Activated CD4-positive, alpha-beta memory T cell treated with anti-CD3 and anti-CD28 coated beads for 36 hours (primary cell): ENCODE data around the gene SLX4IP. TPM values are rescaled to one million over a fixed set of nuclear protein-coding genes. Genes with fewer than 3 reads are reported as not detected.
A peak's percentile ranks its signal among the peaks of the same experiment; 100 is the strongest.

Source experiments
- CTCF ChIA-PET: fragments of 350-600 bp; sonication (Branson Sonifier 250); formaldehyde crosslinking; loops from one replicate; lab custom pipeline; 2021; ENCODE audit warnings: antibody characterized with exemption, inconsistent platforms; lab: Charles Lee
- POLR2A ChIA-PET: fragments of 350-600 bp; sonication (Branson Sonifier 250); formaldehyde crosslinking; loops from one replicate; lab custom pipeline; 2021; ENCODE audit warnings: antibody characterized with exemption; lab: Charles Lee
- DNase-seq: peaks from one replicate; pipeline ENCODE4 v3.0.0-alpha.2; 2020
- H3K27ac Mint-ChIP-seq: one replicate; pipeline ENCODE4 v1.8.0; 2021; ENCODE audit warnings: mixed read lengths
- H3K27me3 Mint-ChIP-seq: one replicate; pipeline ENCODE4 v1.8.0; 2021; ENCODE audit warnings: mixed read lengths
- H3K36me3 Mint-ChIP-seq: one replicate; pipeline ENCODE4 v1.8.0; 2021; ENCODE audit warnings: mixed read lengths
- H3K4me1 Mint-ChIP-seq: one replicate; pipeline ENCODE4 v1.8.0; 2021; ENCODE audit warnings: low read depth, mixed read lengths
- H3K4me3 Mint-ChIP-seq: one replicate; pipeline ENCODE4 v1.8.0; 2021; ENCODE audit warnings: mild to moderate bottlenecking, mixed read lengths
- H3K9me3 Mint-ChIP-seq: one replicate; pipeline ENCODE4 v1.8.0; 2021; ENCODE audit warnings: mixed read lengths
- intact Hi-C: fragments of 100-400 bp; cut with micrococcal nuclease; formaldehyde crosslinking; loops from one replicate; pipeline ENCODE4 v1.15.1; 2023
- total RNA-seq, 2 experiments: library from RNA; stranded (reverse); gene quantifications; one replicate each; pipeline ENCODE4 v1.2.3, GENCODE V29; 2021

The SLX4IP gene
- total RNA-seq, 2 experiments from 2014 or later, result 5.5 to 6.3 TPM

DNA sequence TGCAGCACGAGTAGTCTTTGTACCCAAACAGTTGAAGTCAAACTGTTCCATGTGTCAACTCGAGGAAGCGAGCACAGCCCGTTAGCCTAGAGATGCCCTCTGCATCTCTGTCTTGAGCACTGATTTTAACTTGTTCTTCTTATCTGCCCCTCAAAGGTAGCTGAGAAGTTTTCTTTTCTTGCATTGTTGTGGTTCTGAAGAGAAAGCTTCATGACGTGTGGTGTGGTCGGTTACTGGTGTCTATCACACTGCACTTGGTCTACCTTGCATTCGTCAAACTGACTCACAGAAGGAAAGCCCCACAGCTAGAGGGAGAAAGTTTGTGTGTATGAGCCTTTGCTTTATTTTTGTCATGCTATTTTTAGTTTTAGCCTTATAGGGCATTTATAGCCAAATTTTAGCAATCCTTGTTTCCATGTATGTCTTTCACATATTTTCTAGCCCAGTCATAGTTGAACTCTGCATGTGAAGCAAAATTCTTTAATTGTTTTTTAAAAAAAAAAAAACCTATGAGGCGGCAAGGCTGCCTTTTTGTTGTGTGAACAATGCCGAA is 123.6 kb downstream of the SLX4IP start:
- CTCF ChIA-PET, result interaction anchor here (1.2 kb wide), 1 partner anchor 112 kb away, joined by 4 read pairs; no protein-coding TSS in a partner anchor
- no peak overlapping the region for H3K4me3 Mint-ChIP-seq
- peak; percentile 63 for DNase-seq
- POLR2A ChIA-PET, result interaction anchor here (0.6 kb wide), 1 partner anchor 16 kb away, joined by 3 read pairs; no protein-coding TSS in a partner anchor
- peaks cover 3% of the 10 kb centered on the region for H3K9me3 Mint-ChIP-seq
- H3K36me3 Mint-ChIP-seq, result peaks cover 19% of the 10 kb centered on the region
- no peak overlapping the region for H3K27ac Mint-ChIP-seq
- intact Hi-C loops, result loop anchor here (1.0 to 10.0 kb wide), 4 partner anchors 41 to 716 kb away; partner anchors contain the start of gene JAG1
- H3K4me1 Mint-ChIP-seq, result peaks cover 9% of the 10 kb centered on the region
- no peaks in the 10 kb centered on the region for H3K27me3 Mint-ChIP-seq

- H3K4me1 Mint-ChIP-seq, result peaks cover 13% of the 10 kb centered on the region
- H3K4me3 Mint-ChIP-seq, result no peak overlapping the region
- no peak overlapping the region for H3K27ac Mint-ChIP-seq
- H3K36me3 Mint-ChIP-seq, result peaks cover 20% of the 10 kb centered on the region
- no peak for DNase-seq
- no peaks in the 10 kb centered on the region for H3K27me3 Mint-ChIP-seq
- peaks cover 3% of the 10 kb centered on the region for H3K9me3 Mint-ChIP-seq
- CTCF ChIA-PET, result no interaction called here
- intact Hi-C loops, result loop anchor here (2.0 to 10.0 kb wide), 2 partner anchors 114 to 716 kb away; partner anchors contain the start of gene JAG1
- POLR2A ChIA-PET, result no interaction called here
Measured at GRCh38 chr20:10559266-10559665, 124.2 kb downstream of the SLX4IP start.

- H3K36me3 Mint-ChIP-seq, result peaks cover 21% of the 10 kb centered on the region
Measured at GRCh38 chr20:10560686-10561085, 125.6 kb downstream of the SLX4IP start.

GRCh38 chr20:10561302-10561701 is 126.2 kb downstream of the SLX4IP start:
- no peak overlapping the region for H3K27ac Mint-ChIP-seq
- intact Hi-C loops, result no loop called here
- H3K27me3 Mint-ChIP-seq, result no peaks in the 10 kb centered on the region
- H3K4me1 Mint-ChIP-seq, result peaks cover 14% of the 10 kb centered on the region
- POLR2A ChIA-PET, result no interaction called here
- H3K36me3 Mint-ChIP-seq, result peaks cover 26% of the 10 kb centered on the region
- H3K9me3 Mint-ChIP-seq, result peaks cover 3% of the 10 kb centered on the region
- CTCF ChIA-PET, result no interaction called here
- H3K4me3 Mint-ChIP-seq, result no peak overlapping the region
- no peak for DNase-seq

More at GRCh38 chr20:10560686-10561085, 125.6 kb downstream of the SLX4IP start:
- no peak for DNase-seq
- Mint-ChIP-seq H3K4me1 (peaks cover 14% of the 10 kb centered on the region), H3K4me3 (no peak overlapping the region), H3K9me3 (peaks cover 3% of the 10 kb centered on the region), H3K27ac (no peak overlapping the region), H3K27me3 (no peaks in the 10 kb centered on the region)
- ChIA-PET POLR2A (no interaction called here), CTCF (no interaction called here)
- intact Hi-C loops, result no loop called here

GRCh38 chr20:10562899-10563298 is 127.8 kb downstream of the SLX4IP start:
- no peak for DNase-seq
- POLR2A ChIA-PET, result no interaction called here
- Mint-ChIP-seq H3K27ac (no peak overlapping the region), H3K9me3 (peaks cover 3% of the 10 kb centered on the region), H3K36me3 (peaks cover 27% of the 10 kb centered on the region), H3K4me3 (no peak overlapping the region), H3K4me1 (peaks cover 20% of the 10 kb centered on the region), H3K27me3 (no peaks in the 10 kb centered on the region)
- intact Hi-C loops, result no loop called here
- CTCF ChIA-PET, result no interaction called here

DNA sequence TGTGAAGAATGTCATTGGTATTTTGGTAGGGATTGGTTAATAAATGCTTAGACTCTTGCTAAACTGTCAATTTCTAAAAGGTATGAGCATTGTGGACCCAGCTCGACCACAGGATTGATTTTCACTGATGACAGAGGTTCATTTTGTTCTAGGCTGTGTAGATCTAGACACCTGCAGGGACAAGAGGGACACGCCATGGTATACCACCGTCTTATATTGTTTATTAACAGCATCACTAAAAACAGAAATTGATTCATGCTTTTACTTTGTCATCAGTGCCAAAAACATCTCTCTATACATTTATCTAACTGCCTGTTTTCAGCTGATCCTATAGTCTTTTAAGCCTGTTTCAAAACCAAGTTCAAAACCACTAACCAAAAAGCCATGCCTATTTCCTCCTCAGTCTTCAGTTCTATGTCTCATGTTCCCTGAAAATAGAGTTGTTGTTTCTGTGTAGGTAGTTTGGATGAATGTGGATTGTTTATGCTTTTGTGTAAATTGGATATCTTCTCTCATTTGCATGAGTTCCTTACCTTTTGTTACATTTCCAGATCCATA is 128.9 kb downstream of the SLX4IP start:
- Mint-ChIP-seq H3K4me1 (peaks cover 15% of the 10 kb centered on the region), H3K4me3 (no peak overlapping the region), H3K27ac (no peak overlapping the region), H3K36me3 (peaks cover 36% of the 10 kb centered on the region), H3K9me3 (peaks cover 3% of the 10 kb centered on the region), H3K27me3 (no peaks in the 10 kb centered on the region)
- no peak for DNase-seq
- intact Hi-C loops, result no loop called here
- POLR2A ChIA-PET, result no interaction called here
- CTCF ChIA-PET, result no interaction called here

DNA sequence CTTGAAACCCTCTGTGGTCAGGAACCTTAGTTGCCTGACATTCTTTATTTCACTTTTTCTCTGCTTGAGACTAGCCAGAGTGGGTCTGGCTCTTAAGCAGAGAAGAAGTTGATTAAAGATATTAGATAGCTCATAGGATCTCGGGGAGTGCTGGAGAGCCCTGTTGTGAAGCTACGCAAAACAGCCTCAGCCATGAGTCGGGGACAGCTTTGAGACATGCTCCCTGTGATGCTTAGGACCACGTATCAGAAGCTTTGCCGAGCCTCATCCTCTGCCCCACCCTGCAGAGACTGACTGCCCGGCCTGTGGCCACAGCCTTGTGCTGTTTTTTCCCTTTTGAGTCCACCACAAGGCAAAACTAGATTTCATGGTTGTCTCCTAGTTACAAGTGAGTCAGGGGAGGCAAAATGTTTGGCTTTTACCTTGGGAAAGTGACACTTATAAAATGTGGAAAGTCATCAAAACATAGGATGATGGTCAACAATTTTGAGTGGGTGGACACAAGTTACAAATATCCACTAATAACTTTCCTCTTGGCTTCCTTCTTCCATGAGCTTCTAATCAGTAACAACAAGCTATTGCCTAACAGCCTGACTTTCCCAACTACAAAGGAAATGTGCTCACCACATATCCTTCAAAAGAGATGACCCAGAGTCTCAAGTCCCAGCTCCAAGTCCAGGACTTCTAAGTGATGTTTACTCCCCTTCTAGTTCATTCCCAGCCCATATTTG is 130.3 kb downstream of the SLX4IP start:
- Mint-ChIP-seq H3K27me3 (no peaks in the 10 kb centered on the region), H3K9me3 (peaks cover 3% of the 10 kb centered on the region), H3K36me3 (peaks cover 39% of the 10 kb centered on the region), H3K4me1 (peaks cover 16% of the 10 kb centered on the region), H3K4me3 (no peak overlapping the region), H3K27ac (no peak overlapping the region)
- DNase-seq, result no peak
- POLR2A ChIA-PET, result interaction anchor here (0.6 kb wide), 1 partner anchor 18 kb away, joined by 3 read pairs; no protein-coding TSS in a partner anchor
- intact Hi-C loops, result no loop called here
- CTCF ChIA-PET, result interaction anchor here (0.5 to 1.4 kb wide), 4 partner anchors 13 to 676 kb away, joined by 3 to 4 read pairs (median 3); no protein-coding TSS in a partner anchor

- no peak overlapping the region for H3K27ac Mint-ChIP-seq
- ChIA-PET POLR2A (interaction anchor here (0.6 kb wide), 2 partner anchors 17 to 342 kb away, joined by 3 read pairs; no protein-coding TSS in a partner anchor), CTCF (interaction anchor here (0.6 to 1.4 kb wide), 3 partner anchors 14 to 675 kb away, joined by 3 read pairs; no protein-coding TSS in a partner anchor)
- H3K4me1 Mint-ChIP-seq, result peaks cover 18% of the 10 kb centered on the region
- H3K36me3 Mint-ChIP-seq, result peaks cover 39% of the 10 kb centered on the region
- H3K4me3 Mint-ChIP-seq, result no peak overlapping the region
- intact Hi-C loops, result no loop called here
- H3K9me3 Mint-ChIP-seq, result peaks cover 3% of the 10 kb centered on the region
- H3K27me3 Mint-ChIP-seq, result no peaks in the 10 kb centered on the region
- DNase-seq, result no peak
Measured at GRCh38 chr20:10565922-10566897, 131.1 kb downstream of the SLX4IP start.

- DNase-seq, result no peak
- ChIA-PET CTCF (no interaction called here), POLR2A (no interaction called here)
- H3K4me3 Mint-ChIP-seq, result no peak overlapping the region
- H3K4me1 Mint-ChIP-seq, result peaks cover 29% of the 10 kb centered on the region
- H3K9me3 Mint-ChIP-seq, result no peaks in the 10 kb centered on the region
- H3K27me3 Mint-ChIP-seq, result no peaks in the 10 kb centered on the region
- peaks cover 35% of the 10 kb centered on the region for H3K36me3 Mint-ChIP-seq
- H3K27ac Mint-ChIP-seq, result no peak overlapping the region
- intact Hi-C loops, result no loop called here
Measured at GRCh38 chr20:10568032-10568431, 132.9 kb downstream of the SLX4IP start.

DNA sequence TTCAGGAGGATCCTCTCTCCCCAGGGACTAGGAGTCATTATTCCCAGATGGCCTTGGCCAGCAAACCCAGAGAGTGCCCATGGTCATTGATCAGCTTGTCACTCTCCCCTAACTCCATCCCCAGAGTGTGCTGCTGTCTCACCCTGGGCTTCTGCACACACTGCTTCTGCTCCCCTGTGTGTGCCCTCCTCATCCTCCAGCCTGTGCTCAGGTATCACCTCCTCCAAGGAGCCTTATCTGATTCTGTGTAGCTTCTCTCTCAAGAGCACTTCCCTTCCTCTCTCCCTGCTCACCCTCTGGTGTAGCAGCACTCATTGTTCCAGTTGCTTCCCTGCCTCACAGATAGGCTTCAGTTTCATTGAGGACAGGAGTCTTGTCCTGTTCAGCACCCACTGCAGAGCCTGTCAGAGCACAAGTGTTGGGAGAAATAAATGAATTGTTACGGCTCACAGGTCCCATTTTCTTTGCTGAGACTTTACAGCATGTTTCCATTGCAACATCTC is 136.3 kb downstream of the SLX4IP start:
- Mint-ChIP-seq H3K9me3 (no peaks in the 10 kb centered on the region), H3K27me3 (no peaks in the 10 kb centered on the region), H3K27ac (no peak overlapping the region), H3K4me3 (no peak overlapping the region), H3K36me3 (peaks cover 30% of the 10 kb centered on the region), H3K4me1 (peaks cover 24% of the 10 kb centered on the region)
- CTCF ChIA-PET, result no interaction called here
- DNase-seq, result no peak
- POLR2A ChIA-PET, result no interaction called here
- intact Hi-C loops, result no loop called here

GRCh38 chr20:10572853-10573252 is 137.7 kb downstream of the SLX4IP start:
- DNase-seq, result no peak
- Mint-ChIP-seq H3K27ac (no peak overlapping the region), H3K4me3 (no peak overlapping the region), H3K27me3 (no peaks in the 10 kb centered on the region), H3K9me3 (no peaks in the 10 kb centered on the region), H3K4me1 (peaks cover 18% of the 10 kb centered on the region), H3K36me3 (peaks cover 26% of the 10 kb centered on the region)
- POLR2A ChIA-PET, result no interaction called here
- intact Hi-C loops, result no loop called here
- CTCF ChIA-PET, result interaction anchor here (1.2 kb wide), 1 partner anchor 17 kb away, joined by 4 read pairs; no protein-coding TSS in a partner anchor
